NCI-H82 treated with DMSO at 0.1 percent for 48 hours (cell line): ENCODE results near the gene PATJ.

Experiments used
- DNase-seq: peaks from one replicate; lab custom pipeline; 2025; ENCODE audit not compliant: unreplicated experiment; lab: John Stamatoyannopoulos, UW

PATJ gene

GRCh38 chr1:62040973-62041372, 298.7 kb downstream of the PATJ start:
- DNase-seq = no peak

- no peak for DNase-seq
Observed at GRCh38 chr1:62043154-62043553, 300.9 kb downstream of the PATJ start.

- peak; percentile 97 for DNase-seq
Observed at GRCh38 chr1:62045574-62045973, 303.3 kb downstream of the PATJ start.

GRCh38 chr1:62046927-62047326, 304.6 kb downstream of the PATJ start:
- no peak for DNase-seq

GRCh38 chr1:62050165-62050564, 307.9 kb downstream of the PATJ start:
- no peak for DNase-seq

GRCh38 chr1:62052946-62053345, 310.7 kb downstream of the PATJ start:
- DNase-seq = no peak

- DNase-seq = no peak
Observed at GRCh38 chr1:62054188-62054587, 311.9 kb downstream of the PATJ start.

- DNase-seq = no peak
Observed at GRCh38 chr1:62057230-62057629, 314.9 kb downstream of the PATJ start.

- peak; percentile 79 for DNase-seq
Observed at GRCh38 chr1:62057641-62058290, 315.5 kb downstream of the PATJ start.

GRCh38 chr1:62058956-62059355, 316.7 kb downstream of the PATJ start:
- no peak for DNase-seq

GRCh38 chr1:62062087-62062486, 319.8 kb downstream of the PATJ start:
- DNase-seq = no peak

- DNase-seq = no peak
Observed at GRCh38 chr1:62064829-62065407, 322.6 kb downstream of the PATJ start.

- DNase-seq = no peak
Observed at GRCh38 chr1:62066713-62067112, 324.4 kb downstream of the PATJ start.

- no peak for DNase-seq
Observed at GRCh38 chr1:62068416-62068843, 326.1 kb downstream of the PATJ start.

GRCh38 chr1:62068978-62069377, 326.7 kb downstream of the PATJ start:
- no peak for DNase-seq

- no peak for DNase-seq
Observed at GRCh38 chr1:62070384-62071011, 328.2 kb downstream of the PATJ start.

GRCh38 chr1:62071695-62072094, 329.4 kb downstream of the PATJ start:
- no peak for DNase-seq

- no peak for DNase-seq
Observed at GRCh38 chr1:62076286-62076685, 334.0 kb downstream of the PATJ start.

- no peak for DNase-seq
Observed at GRCh38 chr1:62077821-62078220, 335.5 kb downstream of the PATJ start.

- peak; percentile 41 for DNase-seq
Observed at GRCh38 chr1:62082456-62083363, 340.4 kb downstream of the PATJ start.

GRCh38 chr1:62084310-62084890, 342.1 kb downstream of the PATJ start:
- no peak for DNase-seq
